Caco-2 (cell line): ENCODE data around the gene SULT2B1. TPM values are rescaled to one million over a fixed set of nuclear protein-coding genes. Genes with fewer than 3 reads are reported as not detected.
A peak's percentile ranks its signal among the peaks of the same experiment; 100 is the strongest.

Experiments used
- BruUV-seq: library from RNA; stranded (reverse); fragments of 400-500 nt; replicated peaks from 2 replicates; lab custom pipeline; 2021; lab: Mats Ljungman, UMichigan
- CTCF ChIA-PET: fragments of 300-600 bp; sonication (Branson Sonifier 250); formaldehyde crosslinking; loops from one replicate; lab custom pipeline; 2022; ENCODE audit warnings: antibody characterized with exemption; lab: Charles Lee
- POLR2A ChIA-PET: fragments of 300-600 bp; sonication (Branson Sonifier 250); formaldehyde crosslinking; loops from one replicate; lab custom pipeline; 2022; ENCODE audit warnings: antibody characterized with exemption; lab: Charles Lee
- DNase-seq, 2 experiments: peaks; one replicate each; pipeline versions ENCODE4 v3.0.0 to v3.0.0-alpha.2; 2020 to 2022
- H3K27me3 ChIP-seq: replicated peaks from 2 replicates; pipeline ENCODE4 v1.6.0; 2011; ENCODE audit warnings: low read length; ENCODE audit not compliant: control insufficient read depth, insufficient read depth
- H3K36me3 ChIP-seq: 2 replicates; pipeline ENCODE4 v1.5.1; 2011; ENCODE audit warnings: low read length; ENCODE audit not compliant: control insufficient read depth, insufficient read depth
- H3K4me1 ChIP-seq: fragments of 250-450 bp; sonication (Bioruptor Pico); 2 replicates; pipeline ENCODE4 v1.5.1; 2020; ENCODE audit warnings: mild to moderate bottlenecking
- H3K4me3 ChIP-seq: 2 replicates; pipeline ENCODE4 v1.5.1; 2011; ENCODE audit warnings: low read depth, mild to moderate bottlenecking, control low read depth, low read length
- H3K9me3 ChIP-seq: fragments of 250-450 bp; sonication (Bioruptor Pico); 2 replicates; pipeline ENCODE4 v1.5.1; 2020; ENCODE audit warnings: mild to moderate bottlenecking, moderate library complexity
- H3K27ac Mint-ChIP-seq: one replicate; pipeline ENCODE4 v1.8.0; 2022; ENCODE audit warnings: mixed read lengths; ENCODE audit not compliant: unreplicated experiment
- H3K27me3 Mint-ChIP-seq: one replicate; pipeline ENCODE4 v1.8.0; 2022; ENCODE audit warnings: mixed read lengths; ENCODE audit not compliant: insufficient read depth, unreplicated experiment
- H3K36me3 Mint-ChIP-seq: one replicate; pipeline ENCODE4 v1.8.0; 2022; ENCODE audit warnings: mild to moderate bottlenecking, mixed read lengths; ENCODE audit not compliant: insufficient read depth, unreplicated experiment
- H3K4me1 Mint-ChIP-seq: one replicate; pipeline ENCODE4 v1.8.0; 2022; ENCODE audit warnings: low read depth, mixed read lengths; ENCODE audit not compliant: unreplicated experiment
- H3K4me3 Mint-ChIP-seq: one replicate; pipeline ENCODE4 v1.8.0; 2022; ENCODE audit warnings: mild to moderate bottlenecking, moderate library complexity, mixed read lengths; ENCODE audit not compliant: unreplicated experiment
- H3K9me3 Mint-ChIP-seq: one replicate; pipeline ENCODE4 v1.8.0; 2022; ENCODE audit warnings: mixed read lengths; ENCODE audit not compliant: unreplicated experiment
- intact Hi-C: fragments of 100-400 bp; cut with micrococcal nuclease; formaldehyde crosslinking; loops from one replicate; pipeline ENCODE4 v1.10.0; 2022; ENCODE audit not compliant: unreplicated experiment
- total RNA-seq: library from RNA; stranded (reverse); gene quantifications from 2 replicates; pipeline ENCODE4 v1.2.3, GENCODE V29; 2022
- TF ChIP-seq, protein P1 (sequence below), 2 experiments: fragments of 200-600 bp in 1 of 2; IDR thresholded peaks; 1 replicate in 1 of 2; 2 replicates in 1 of 2; pipeline versions ENCODE4 v1.5.1 to v1.8.0; 2011 to 2022; ENCODE audit warnings: antibody characterized with exemption in 1 of 2, control low read depth in 1 of 2, inconsistent platforms in 1 of 2, low read depth in 1 of 2, low read length in 1 of 2, mild to moderate bottlenecking in 1 of 2, moderate library complexity in 1 of 2; ENCODE audit not compliant: insufficient read depth in 1 of 2, severe bottlenecking in 1 of 2, unreplicated experiment in 1 of 2

The SULT2B1 gene
- total RNA-seq, 1 experiment from 2014 or later, result 1.4 TPM

DNA sequence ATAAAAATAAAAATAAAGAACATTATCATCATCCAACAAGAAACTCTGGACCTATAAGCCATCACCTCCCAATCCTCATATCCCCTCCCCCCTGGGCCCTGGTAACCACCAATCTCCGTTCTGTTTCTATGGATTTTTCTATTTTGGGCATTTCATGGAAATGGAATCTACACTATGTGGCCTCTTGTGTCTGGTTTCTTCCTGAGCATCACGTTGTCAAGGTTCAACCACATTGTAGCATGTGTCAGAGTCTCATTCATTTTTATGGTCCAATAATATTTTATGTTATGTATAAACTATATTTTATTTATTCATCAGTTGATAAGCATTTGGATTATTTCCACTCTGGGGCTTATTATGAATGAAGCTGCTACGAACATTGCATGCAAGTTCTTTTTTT lies 26.9 kb downstream of the SULT2B1 start:
- peaks cover 1% of the 10 kb centered on the region for H3K4me1 Mint-ChIP-seq
- H3K4me3 Mint-ChIP-seq, result no peak overlapping the region
- no peak overlapping the region for H3K27ac Mint-ChIP-seq
- peaks cover 8% of the 10 kb centered on the region for H3K36me3 Mint-ChIP-seq
- H3K4me3 ChIP-seq, result no peak overlapping the region
- TF ChIP-seq, protein P1, sequence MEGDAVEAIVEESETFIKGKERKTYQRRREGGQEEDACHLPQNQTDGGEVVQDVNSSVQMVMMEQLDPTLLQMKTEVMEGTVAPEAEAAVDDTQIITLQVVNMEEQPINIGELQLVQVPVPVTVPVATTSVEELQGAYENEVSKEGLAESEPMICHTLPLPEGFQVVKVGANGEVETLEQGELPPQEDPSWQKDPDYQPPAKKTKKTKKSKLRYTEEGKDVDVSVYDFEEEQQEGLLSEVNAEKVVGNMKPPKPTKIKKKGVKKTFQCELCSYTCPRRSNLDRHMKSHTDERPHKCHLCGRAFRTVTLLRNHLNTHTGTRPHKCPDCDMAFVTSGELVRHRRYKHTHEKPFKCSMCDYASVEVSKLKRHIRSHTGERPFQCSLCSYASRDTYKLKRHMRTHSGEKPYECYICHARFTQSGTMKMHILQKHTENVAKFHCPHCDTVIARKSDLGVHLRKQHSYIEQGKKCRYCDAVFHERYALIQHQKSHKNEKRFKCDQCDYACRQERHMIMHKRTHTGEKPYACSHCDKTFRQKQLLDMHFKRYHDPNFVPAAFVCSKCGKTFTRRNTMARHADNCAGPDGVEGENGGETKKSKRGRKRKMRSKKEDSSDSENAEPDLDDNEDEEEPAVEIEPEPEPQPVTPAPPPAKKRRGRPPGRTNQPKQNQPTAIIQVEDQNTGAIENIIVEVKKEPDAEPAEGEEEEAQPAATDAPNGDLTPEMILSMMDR (IDR thresholded peaks at IDR 0.05; ENCODE audit: insufficient read depth in 1 of 2, low read depth in 1 of 2, low read length in 1 of 2, severe bottlenecking in 1 of 2, unreplicated experiment in 1 of 2), result no peak
- DNase-seq, result no peak
- no peaks in the 10 kb centered on the region for H3K27me3 Mint-ChIP-seq
- POLR2A ChIA-PET, result no interaction called here
- no peaks in the 10 kb centered on the region for H3K9me3 ChIP-seq
- H3K9me3 Mint-ChIP-seq, result no peaks in the 10 kb centered on the region
- H3K36me3 ChIP-seq, result no peaks in the 10 kb centered on the region
- peaks cover 10% of the 10 kb centered on the region for H3K4me1 ChIP-seq
- BruUV-seq, result no TSS peak
- intact Hi-C loops, result no loop called here
- no peaks in the 10 kb centered on the region for H3K27me3 ChIP-seq
- CTCF ChIA-PET, result no interaction called here

- Histone ChIP-seq H3K4me1 (peaks cover 8% of the 10 kb centered on the region), H3K27me3 (no peaks in the 10 kb centered on the region), H3K9me3 (no peaks in the 10 kb centered on the region), H3K36me3 (no peaks in the 10 kb centered on the region), H3K4me3 (no peak overlapping the region)
- Mint-ChIP-seq H3K4me1 (peaks cover 8% of the 10 kb centered on the region), H3K4me3 (no peak overlapping the region), H3K27ac (peak overlapping the region; percentile 64), H3K9me3 (no peaks in the 10 kb centered on the region), H3K36me3 (peaks cover 14% of the 10 kb centered on the region), H3K27me3 (no peaks in the 10 kb centered on the region)
- BruUV-seq, result no TSS peak
- ChIA-PET POLR2A (no interaction called here), CTCF (no interaction called here)
- TF ChIP-seq, protein P1 (IDR thresholded peaks at IDR 0.05; ENCODE audit: insufficient read depth in 1 of 2, low read depth in 1 of 2, low read length in 1 of 2, severe bottlenecking in 1 of 2, unreplicated experiment in 1 of 2), result no peak
- DNase-seq, result no peak
- intact Hi-C loops, result loop anchor here (5.0 kb wide), 1 partner anchor 190 kb away; the partner anchor contains the start of genes GRIN2D and KDELR1
Measured at GRCh38 chr19:48582168-48582567, 30.2 kb downstream of the SULT2B1 start.

DNA sequence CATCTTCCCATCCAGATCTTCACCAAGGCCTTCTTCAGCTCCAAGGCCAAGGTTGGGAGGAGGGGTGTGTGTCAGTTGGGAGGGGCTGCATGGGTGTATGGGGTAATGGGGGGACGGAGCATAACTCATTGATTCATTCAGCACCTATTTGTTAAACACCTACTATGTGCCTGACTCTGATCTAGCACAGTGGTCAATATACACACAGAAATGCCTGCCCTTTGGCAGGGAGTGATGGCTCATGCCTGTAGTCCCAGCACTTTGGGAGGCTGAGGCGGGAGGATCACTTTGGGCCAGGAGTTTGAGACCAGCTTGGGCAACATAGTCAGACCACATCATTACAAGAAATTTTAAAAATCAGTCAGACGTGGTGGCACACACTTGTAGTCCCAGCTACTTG lies 35.4 kb downstream of the SULT2B1 start:
- H3K9me3 Mint-ChIP-seq, result no peaks in the 10 kb centered on the region
- Histone ChIP-seq H3K9me3 (no peaks in the 10 kb centered on the region), H3K4me3 (no peak overlapping the region), H3K27me3 (no peaks in the 10 kb centered on the region), H3K36me3 (no peaks in the 10 kb centered on the region), H3K4me1 (peaks cover 8% of the 10 kb centered on the region)
- no peak for DNase-seq
- CTCF ChIA-PET, result interaction anchor here (0.6 to 2.3 kb wide), 4 partner anchors 24 to 98 kb away, joined by 3 to 15 read pairs (median 5); no protein-coding TSS in a partner anchor
- intact Hi-C loops, result loop anchor here (5.0 kb wide), 1 partner anchor 255 kb away; no protein-coding TSS in a partner anchor
- peaks cover 15% of the 10 kb centered on the region for H3K4me1 Mint-ChIP-seq
- H3K36me3 Mint-ChIP-seq, result peaks cover 12% of the 10 kb centered on the region
- H3K4me3 Mint-ChIP-seq, result no peak overlapping the region
- TF ChIP-seq, protein P1 (IDR thresholded peaks at IDR 0.05; ENCODE audit: insufficient read depth in 1 of 2, low read depth in 1 of 2, low read length in 1 of 2, severe bottlenecking in 1 of 2, unreplicated experiment in 1 of 2), result no peak
- no peak overlapping the region for H3K27ac Mint-ChIP-seq
- POLR2A ChIA-PET, result no interaction called here
- H3K27me3 Mint-ChIP-seq, result no peaks in the 10 kb centered on the region
- no TSS peak for BruUV-seq
